ENCODE measurements around the gene UBE2J2.

The UBE2J2 gene

DNA sequence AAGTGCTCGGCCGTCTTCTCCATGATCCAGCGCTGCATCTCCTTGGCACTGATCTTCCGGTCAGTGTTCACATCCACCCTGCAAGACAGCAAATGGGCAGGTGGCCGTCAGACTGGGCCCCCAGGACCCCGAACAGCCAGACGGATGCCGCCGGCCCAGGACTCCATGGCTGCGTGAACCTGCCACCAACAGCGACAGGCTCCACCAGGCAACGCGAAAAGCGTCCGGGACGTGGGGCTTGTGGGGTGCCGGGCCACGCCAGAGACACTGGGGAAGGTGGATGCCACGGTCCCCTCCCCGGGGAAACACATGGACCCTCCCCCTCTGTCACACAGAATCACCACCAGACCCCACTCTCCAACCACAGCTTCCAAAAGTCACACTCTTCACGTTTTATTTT is 49.8 kb downstream of the UBE2J2 start:
- no peak for DNase-seq

DNA sequence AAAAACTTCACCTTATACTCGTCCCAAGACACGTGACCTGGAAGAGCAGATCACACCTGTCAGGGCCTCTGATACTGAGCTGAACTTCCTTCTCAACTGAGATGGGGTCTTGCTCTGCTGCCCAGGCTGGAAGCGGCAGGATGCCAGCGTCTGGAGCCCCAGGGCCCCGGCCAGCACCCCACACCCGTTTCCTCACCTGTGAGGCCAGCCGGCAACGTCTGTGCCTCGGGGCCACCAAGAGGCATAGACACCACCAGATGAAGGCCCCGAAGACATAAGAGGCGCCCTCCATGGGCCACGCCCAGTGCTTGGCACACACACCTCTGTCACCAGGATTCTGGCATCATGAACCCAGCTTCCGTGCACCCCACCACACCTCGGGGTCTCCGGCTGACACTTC is 50.3 kb downstream of the UBE2J2 start:
- no peak for DNase-seq

DNA sequence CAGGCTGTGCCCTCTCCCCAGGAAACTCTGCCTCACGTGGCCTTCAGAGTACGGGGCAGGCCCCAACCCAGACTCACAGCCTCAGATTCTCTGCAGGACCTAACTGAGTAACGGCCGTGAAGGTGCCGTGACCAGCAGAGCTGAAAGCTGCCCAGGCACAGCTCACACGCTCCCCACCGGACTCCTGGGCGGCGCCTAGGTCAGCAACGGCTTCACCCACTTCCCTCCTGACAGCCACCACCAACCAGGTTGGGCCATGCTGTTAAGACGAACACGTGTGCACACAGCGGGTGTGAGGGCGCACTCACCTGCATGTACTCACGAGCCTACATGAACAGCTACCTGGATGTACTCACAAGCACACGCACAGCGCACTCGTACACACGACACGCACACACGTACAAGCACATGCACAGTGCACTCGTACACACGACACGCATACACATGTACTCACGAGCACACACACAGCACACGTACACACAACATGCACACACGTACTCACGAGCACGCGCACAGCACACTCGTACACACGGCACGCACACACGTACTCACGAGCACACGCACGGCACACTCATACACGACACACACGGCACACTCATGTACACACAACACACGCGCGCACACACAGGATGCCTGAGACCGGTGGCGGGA is 51.0 kb downstream of the UBE2J2 start:
- no peak for DNase-seq

DNA sequence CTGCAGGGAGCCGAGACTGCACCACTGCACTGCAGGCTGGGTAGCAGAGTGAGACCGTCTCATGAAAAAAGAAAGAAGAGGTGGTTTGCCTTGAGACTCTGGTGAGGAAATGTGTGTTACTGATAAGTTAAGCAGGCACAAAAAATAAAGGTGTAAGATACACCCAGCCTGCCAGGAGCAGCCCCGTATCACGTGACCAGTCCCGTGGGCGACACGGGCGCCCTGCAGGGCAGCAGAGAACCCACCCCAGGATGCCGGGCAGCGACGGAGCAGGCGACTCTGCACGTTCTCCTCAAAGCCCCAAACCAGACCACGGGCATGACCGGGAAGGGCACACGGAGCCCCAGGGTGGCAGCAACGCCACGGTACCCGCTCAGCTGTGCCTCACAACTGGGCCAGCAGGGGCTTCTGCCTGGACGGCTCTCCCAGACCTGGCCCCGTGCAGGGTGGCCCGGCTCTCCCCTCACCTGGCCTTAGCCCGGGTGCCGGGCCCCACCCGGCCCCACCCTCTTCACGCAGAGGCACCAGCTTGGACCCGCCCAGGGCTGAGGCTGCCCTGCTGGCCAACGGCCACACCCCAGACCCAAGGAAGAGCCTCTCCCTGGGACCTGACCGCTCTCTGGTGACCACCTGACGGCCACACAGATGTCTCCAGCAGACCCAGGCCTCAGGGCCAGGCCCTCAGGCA is 51.6 kb downstream of the UBE2J2 start:
- DNase-seq, result no peak

DNA sequence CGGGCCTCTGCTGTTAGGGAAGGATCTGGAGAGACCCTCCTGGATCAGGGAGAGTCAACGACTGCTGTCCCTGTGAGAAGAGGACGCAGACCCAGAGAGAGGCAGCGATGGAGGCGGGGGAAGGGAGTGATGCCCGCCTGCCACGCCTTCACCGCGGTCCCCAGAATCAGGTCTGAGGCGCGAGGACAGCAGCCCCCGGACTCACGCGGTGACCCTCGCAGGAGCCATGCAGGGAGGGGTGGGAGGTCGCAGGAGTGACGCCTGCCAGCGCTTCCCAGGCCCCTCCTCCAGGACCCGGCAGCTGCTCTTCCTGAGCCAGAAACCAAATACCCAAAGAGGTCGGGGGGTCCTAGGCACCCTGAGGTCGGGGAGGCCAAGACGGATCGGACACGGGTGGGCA is 53.5 kb downstream of the UBE2J2 start:
- no peak for DNase-seq

DNA sequence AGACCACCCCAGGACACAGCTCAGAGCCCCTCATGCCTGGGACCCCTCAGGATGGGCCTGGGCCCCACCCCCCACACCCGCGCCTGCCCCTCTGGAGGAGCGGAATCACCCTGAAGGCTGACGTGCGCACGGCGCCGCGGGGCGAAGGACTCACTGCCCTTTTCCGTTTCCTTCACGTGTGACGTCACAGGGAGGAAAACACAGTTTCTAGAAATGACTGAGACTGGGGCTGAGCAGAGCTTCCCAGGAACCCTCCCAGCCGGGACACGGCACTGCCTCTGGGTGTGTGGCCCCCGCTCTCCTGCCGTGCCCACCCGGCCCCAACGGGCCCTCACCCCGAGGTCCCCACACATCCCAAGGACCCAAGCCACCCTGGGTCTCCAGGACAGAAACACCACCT is 54.3 kb downstream of the UBE2J2 start:
- peak; percentile 52 for DNase-seq

DNA sequence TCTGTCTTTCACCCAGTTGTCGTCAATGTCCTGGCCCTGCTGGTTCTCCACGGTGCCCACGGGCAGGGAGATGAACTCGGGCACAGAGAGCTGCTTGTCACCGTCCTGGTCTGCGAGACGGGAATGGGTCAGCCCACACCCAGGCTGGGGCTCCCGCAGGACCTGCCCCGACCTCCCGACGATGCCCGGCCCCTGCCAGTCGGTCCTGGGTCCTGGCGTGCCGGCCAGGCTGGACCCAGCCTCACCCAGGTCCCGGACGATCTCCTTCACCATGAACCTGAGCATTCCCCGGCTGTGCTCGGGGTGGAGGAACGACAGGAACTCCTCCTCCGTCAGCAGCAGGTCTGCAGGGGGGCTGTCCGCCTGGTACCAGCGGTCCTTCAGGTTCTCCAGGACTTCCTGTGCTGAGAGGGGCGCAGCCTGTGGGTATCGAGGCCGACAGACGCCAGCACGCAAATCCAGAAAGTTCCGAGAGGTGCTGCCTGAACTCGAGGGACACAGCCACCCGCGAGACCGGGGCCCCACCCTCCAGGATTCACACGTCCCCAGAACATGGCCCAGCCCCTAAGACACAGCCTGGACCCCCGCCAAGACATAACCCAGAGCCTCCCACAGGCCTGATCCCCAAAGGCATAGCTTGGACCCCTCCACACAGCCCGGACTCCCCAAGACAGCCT is 55.0 kb downstream of the UBE2J2 start:
- DNase-seq, result no peak

DNA sequence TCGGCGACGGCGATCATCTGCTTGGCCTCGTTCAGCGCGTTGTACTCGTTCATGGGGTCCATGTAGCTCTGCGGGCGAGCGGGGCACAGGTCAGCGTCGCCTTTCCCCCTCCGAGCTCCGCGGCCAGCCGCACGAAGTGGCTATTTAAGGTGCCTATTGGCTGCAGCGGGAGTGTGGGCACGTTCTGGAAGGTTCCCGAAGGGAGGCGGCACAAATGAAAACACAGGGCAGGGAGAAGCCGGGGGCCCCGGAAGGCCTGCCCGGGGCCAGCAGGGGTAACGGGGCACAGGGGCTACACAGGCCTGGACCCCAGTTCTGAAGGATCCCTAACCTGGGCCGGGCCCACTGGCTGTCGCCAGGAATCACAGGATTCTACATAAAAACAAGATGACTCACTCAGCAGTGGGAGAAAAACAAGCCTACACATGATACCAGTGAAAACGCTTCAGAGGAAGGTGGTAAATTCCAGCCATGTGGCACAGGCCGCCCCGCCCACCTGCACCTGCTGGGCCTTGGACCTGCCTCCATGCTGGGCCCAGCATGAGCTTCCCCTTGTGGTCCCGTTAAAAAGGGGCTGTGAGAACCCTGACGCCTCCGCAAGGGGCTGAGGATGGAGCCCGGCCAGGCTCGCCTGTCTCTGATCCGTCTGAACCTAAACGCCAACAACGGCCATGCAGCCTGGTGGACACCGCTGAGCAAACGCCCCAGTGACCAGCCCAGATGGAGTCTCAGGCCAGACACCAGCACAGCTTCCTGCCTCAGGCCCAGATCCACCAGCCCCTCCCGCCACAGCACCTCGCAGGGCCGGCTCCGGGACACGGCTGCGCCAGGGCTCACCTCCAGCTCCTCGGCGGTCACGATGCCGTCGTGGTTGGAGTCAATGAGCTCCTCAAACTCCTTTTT is 55.8 kb downstream of the UBE2J2 start:
- DNase-seq, result peak; percentile 35

DNA sequence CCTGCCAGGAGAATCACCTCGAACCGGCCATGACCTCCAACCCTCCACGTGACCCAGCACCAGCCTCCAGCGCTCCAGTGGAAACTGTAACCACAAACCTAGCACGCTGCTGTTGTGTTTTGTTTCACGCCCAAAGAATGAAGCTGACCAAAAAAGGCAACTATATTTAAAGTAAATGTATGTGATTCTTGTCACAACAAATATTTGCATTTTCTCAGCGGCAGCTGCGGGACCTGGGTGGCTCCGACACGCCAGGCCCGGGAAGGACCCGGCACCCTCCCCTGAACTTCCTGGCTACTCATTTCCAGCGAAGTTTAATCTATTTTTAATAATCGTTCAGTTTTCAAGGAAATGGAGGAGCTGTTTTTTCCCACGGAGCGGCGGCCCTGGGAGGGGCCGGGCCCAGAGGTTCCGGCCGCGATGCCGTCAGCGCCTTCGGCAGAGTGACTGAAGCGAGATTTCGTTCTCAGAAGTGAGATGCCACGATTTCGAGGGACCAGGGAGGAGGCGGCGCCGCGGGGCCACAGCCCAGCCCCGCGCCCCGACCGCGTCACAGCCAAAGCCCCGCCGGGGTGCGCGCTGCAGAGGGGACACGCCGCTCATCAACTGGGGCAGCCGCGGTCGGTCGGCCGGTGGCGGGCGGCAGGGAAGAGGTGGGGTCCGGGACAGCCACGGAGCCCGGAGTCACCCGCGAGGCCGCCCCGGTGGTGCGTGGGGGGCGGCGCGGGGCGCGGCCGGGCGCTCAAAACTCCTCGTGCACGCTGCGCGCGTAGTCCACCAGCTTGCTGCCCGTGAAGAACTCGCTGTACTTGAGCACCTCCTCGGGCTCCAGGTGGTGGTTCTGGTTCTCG is 56.7 kb downstream of the UBE2J2 start:
- peak; percentile 58 for DNase-seq

DNA sequence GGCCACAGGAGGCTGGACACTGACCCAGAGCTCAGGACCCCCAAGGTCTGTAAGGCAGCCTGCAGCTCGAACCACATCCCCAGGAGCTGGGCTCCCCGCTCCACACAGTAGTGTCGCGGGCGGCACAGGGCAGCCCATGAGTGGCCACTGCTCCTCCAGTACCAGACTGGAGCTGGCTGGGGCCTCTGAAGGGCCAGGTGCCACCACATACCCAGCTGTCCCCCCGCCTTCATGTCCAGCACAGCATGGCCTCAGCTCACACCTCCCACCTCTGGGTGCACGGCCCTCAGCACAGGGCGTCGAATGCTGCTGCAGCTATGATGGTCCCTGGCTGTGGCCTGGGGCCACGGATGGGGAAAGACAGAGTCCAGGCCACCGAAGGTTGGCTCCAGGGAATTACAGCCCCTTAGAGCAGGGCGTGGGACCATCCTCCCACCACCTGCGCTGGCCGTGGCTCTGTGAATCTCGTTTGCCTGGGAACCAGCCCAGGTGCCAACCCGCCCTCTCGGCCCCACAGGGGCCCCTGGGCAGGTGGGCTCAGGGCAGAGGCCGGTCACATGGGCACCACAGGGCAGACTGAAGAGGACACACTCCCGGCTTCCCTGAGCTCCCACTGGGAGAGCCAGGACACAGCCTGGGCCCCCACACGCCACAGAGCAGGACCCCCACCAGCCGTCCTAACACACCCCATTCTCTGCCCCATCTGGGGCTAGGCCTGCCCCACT is 57.6 kb downstream of the UBE2J2 start:
- DNase-seq, result no peak

DNA sequence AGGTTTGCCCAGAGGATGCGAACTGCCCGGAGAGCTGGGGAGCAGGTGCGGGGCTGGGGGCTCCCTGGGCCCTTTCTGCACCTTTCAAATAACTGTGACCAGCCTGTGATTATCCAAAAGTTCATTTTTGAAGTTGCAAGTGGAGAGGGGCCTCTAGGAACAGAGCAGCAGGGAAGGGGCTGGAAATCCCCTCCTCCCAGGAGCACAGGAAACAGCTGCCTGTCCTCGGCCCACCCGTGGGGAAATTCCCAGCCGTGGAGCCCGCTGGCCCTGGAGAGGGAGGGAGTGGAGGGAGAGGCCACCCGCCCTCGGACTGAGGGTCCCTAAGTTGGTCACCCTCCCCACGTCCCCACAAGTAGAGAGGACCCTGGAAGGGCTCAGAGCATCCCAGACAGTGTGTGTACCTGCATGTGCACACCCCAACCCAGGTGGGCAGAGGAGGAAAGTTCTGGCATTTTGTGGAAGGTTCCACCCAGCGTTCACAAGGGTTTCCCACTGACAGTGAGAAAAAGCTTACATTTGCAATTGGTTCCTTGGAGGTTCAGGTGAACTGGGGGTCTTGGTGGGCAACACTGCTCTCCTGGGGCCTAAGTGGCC is 58.5 kb downstream of the UBE2J2 start:
- DNase-seq, result no peak

DNA sequence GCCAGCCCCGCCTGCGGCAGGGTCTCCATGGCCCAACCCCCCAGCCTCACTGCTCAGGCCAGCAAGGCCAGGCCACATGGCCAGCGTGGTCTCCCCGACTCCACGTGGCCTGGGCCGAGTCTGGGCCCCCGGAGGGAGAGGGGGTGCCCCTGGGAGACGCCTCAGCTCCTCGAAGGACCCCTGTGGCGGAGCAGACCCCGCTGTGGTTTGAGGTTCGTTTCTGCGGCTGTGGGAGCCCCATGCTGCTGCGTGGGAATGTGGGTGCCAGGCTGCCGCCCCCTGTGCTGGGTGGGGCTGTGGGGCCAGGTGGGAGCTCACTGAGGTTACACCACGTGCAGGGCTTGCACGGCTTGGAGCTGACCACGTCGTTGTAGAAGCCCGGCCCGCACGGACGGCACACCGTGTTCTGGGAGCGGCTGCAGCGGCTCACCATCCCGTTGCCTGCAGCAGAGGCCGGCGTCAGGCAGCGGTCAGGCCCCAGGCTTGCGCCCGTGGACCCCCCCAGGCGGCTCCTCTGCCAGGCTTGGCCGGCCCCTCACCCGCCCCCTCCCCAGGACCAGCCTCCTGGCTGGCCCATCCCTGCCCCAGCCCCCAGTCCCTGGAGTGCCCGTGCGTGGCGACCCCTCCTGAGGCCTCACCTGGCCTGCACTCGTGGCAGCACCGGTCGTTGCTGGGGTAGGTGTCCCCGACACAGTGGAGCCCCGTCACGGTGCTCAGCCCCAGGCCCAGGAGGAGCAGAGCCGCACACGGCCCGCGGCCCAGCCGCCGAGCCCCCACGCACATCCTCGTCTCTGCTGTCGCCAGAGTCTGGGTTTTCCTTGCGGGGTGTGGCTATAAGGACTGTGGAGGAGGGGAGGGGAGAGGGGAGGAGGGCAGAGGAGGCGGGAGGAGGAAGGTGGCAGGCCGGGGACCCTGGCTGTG is 60.0 kb downstream of the UBE2J2 start, which contains the start of gene TNFRSF4:
Gene TNFRSF4, minus strand, starts transcription at position 809 of the 921 bp plus-strand sequence. Its CDS starts 26 bp downstream, at position 783.
- peak; percentile 43 for DNase-seq

DNA sequence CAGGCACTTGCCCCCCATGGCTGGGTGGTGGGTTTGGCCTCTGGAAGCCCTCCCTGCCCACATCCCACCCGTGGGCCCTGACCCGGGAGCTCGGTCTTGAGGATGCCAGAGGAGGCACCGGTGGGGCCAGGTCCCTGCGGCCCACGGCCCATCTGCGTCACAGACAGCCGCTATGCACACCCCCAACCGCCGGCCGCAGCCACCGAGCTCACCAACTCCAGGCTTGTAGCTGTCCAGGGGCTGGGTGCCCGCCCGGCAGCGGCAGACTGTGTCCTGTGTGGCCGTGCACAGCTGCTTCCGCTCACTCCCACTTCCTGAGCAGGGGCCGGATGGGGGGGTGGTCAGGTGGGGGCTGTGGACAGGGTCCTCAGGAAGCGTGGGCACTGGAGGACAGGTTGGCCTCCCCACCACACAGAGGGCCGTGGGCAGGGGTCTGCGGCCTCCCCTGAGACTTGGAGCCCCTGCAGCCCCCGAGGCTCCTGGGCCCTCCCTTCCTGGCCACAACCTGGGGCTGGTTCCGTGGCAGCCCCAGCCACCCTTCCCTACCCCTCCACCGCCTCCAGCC is 60.8 kb downstream of the UBE2J2 start:
- DNase-seq, result peak; percentile 58

DNA sequence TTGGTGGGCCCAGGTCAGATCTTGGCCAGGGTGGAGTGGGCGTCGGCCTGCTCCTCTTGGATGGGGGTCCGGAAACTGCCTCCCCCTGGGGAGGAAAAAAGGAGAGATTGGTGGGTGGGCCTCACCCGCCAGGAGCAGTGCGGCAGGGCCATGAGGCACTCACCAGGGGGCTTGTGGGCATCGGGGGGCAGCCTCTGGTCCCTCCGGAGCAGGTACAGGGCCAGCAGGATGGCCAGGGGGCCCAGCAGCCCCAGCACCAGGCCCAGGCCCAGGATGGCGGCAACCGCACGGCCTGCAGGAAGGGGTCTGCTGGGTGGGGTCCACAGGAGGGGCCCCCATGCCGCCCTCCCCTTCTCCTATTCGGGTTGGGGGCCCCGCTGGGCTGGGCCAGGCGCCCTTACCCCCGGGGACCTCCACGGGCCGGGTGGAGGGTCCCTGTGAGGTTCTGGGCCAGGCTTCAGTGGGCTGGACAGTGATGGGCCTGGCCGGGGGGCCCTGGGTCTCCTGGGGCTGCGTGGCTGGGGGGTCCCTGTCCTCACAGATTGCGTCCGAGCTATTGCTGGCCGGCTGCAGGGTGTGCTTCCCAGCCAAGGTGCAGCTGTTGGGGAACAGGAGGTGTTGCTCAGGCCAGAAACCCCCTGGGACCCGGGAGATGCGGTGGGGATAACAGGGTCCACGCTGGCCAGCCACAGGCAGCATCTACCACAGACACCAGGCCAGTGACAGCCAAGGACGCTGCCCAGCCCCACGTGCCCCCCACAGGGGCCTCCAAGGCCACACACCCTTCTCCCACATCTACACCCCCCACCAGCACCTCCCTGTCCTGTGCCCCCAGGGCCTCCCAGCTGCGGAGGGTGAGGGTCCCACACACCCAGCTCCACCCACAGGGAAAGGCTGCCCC is 61.9 kb downstream of the UBE2J2 start:
- peak; percentile 4 for DNase-seq

DNA sequence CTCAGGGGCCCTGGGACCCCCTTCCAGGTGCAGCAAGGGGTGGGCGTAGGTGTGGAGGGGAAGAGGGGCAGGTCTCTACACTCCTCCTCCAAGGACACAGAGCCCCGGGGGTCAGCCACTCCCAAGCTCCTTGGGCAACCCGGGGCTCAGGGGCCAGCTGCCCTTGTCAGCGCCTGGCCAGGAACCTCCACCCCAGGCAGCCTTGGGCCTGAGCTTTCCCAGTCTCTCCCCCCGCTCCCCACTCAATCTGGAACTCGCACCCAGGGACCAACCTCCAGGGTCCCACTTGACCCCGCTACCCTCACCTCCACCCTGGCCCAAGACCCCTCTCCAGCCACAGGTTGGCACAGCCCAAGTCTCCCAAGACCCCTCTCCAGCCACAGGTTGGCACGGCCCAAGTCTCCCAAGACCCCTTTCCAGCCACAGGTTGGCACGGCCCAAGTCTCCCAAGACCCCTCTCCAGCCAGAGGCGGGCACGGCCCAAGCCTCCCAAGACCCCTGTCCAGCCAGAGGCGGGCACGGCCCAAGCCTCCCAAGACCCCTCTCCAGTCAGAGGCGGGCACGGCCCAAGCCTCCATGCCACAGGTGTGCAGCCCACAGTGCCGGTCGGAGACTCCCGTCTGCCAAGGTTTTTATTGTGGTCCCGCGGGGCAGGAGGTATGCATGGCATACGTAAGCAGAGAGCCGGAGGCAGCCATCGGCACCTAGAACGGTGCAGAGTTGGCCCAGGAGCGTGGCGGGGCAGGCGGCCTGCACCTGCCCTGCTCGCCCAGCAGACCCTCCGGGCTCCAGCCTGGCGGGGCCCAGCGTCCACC is 62.7 kb downstream of the UBE2J2 start:
- DNase-seq, result no peak

DNA sequence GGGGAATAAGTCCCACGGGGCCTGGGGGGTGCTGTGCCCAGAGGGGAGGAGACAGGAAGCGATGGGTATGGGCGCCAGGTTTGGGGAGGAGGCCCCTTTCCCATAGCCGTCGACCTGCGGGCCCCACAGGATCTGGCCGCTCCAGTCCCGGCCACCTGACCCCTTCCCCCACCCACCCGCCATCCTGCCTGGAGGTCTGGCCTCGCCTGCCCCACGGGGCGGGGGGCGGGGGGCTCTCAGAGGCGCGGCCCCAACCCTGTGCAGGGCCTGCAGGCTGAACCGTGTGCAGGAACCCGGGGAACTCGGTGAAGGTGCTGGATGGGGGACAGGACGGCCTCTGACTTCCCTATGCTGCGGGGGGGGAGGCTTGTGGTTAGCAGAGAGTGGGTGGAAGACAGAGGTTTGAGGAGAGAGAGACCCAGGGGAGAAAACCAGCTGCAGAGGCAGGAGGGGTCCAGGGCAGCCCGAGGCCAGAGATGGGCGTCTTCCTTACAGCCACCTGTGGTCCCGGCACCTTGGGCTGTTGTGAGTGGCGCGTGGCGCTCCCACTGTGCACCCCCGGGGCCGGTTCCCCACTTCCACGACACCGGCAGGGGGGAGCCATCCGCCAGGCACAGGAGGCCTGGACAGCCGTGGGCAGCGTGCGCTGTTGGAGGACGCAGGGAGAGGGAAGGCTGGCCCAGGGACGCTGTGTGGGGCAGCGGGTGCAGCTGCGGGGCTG is 64.8 kb downstream of the UBE2J2 start:
- peak; percentile 56 for DNase-seq

DNA sequence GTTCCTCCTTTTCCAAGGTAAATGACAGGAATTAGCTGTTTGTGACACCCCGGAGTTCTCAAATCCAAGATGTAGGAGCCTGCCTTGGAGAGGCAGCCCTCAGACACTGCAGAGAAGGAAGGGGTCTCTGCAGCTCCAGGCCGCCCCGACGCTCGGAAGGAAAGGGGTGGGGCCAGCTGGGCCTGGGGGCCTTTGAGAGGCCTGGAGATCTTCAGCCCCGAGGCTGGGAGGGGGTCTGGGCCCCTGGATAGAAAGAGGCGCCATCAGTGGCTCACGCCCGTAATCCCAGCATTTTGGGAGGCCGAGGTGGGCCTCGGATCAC is 66.1 kb downstream of the UBE2J2 start:
- no peak for DNase-seq

All from CD4-positive, alpha-beta T cell treated with Interleukin-17A for 4 hours (primary cell).